C4-2B (cell line): ENCODE results near the gene AOAH.

Experiments used
- ZFX ChIP-seq: fragments of 450-650 bp; IDR thresholded peaks from 2 replicates; pipeline ENCODE4 v1.6.1; 2017
- TF ChIP-seq, protein P1 (sequence below): fragments of 450-650 bp; conservative IDR thresholded peaks from 2 replicates; pipeline ENCODE4 v1.5.1; 2017; ENCODE audit warnings: mild to moderate bottlenecking

DNA sequence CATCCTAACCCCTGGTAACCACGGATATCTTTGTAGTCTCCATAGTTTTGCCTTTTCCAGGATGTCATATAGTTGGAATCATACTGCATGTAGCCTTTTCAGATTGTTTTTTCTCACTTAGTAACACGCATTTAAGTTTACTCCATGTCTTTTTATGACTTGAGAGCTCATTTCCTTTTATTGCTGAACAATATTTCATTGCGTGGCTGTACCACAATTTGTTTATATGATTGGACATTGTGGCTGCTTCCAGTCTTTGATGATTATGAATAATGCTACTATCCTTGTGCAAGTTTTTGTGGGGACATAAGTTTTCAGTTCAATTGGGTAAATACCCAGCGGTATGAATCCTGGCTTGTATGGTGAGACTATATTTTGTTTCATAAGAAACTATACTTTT is 60.8 kb downstream of the AOAH start:
- TF ChIP-seq, protein P1, sequence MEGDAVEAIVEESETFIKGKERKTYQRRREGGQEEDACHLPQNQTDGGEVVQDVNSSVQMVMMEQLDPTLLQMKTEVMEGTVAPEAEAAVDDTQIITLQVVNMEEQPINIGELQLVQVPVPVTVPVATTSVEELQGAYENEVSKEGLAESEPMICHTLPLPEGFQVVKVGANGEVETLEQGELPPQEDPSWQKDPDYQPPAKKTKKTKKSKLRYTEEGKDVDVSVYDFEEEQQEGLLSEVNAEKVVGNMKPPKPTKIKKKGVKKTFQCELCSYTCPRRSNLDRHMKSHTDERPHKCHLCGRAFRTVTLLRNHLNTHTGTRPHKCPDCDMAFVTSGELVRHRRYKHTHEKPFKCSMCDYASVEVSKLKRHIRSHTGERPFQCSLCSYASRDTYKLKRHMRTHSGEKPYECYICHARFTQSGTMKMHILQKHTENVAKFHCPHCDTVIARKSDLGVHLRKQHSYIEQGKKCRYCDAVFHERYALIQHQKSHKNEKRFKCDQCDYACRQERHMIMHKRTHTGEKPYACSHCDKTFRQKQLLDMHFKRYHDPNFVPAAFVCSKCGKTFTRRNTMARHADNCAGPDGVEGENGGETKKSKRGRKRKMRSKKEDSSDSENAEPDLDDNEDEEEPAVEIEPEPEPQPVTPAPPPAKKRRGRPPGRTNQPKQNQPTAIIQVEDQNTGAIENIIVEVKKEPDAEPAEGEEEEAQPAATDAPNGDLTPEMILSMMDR = no peak
- TF ChIP-seq ZFX = no peak
